GM12864 (cell line): ENCODE results near the gene SPSB4.

Experiments
- DNase-seq: peaks from one replicate; pipeline ENCODE4 v3.0.0-alpha.2; 2011; ENCODE audit warnings: low read depth
- H3K4me3 ChIP-seq: 2 replicates; pipeline ENCODE4 v1.5.1; 2011; ENCODE audit warnings: mild to moderate bottlenecking, low read depth, low read length, control low read depth
- CTCF ChIP-seq: IDR thresholded peaks from 2 replicates; pipeline ENCODE4 v1.5.1; 2011; ENCODE audit warnings: low read depth, mild to moderate bottlenecking, moderate library complexity, low read length, control low read depth, inconsistent platforms; ENCODE audit errors: missing control alignments

Gene SPSB4

GRCh38 chr3:141055136-141055535, 4.0 kb downstream of the SPSB4 start:
- H3K4me3 ChIP-seq: no peak overlapping the region
- DNase-seq: no peak
- TF ChIP-seq CTCF: no peak

GRCh38 chr3:141055536-141056445, 4.6 kb downstream of the SPSB4 start:
- H3K4me3 ChIP-seq: no peak overlapping the region
- TF ChIP-seq CTCF: no peak
- no peak for DNase-seq

DNA sequence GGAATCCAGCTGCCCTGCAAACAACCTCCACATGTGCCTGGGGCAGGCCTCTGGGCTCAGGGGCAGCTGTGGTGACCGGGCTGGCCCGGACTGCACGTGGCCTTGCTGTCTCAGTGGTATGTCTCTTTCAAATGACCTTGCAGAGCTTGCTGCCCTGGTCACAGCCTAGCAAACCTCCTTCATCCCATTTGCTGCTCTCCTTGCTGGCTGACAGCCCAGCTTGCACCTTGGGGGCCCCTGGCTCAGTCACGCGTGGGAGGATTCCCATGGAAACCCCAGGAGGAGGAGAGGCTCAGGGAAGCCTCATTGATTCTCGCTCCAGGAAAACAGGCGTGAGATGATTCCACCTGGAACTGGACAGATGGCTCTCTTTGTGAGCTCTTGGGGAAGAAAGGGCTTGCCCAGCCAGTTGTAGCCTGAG, 5.6 kb downstream of the SPSB4 start:
- no peak for TF ChIP-seq CTCF
- H3K4me3 ChIP-seq: no peak overlapping the region
- DNase-seq: no peak

DNA sequence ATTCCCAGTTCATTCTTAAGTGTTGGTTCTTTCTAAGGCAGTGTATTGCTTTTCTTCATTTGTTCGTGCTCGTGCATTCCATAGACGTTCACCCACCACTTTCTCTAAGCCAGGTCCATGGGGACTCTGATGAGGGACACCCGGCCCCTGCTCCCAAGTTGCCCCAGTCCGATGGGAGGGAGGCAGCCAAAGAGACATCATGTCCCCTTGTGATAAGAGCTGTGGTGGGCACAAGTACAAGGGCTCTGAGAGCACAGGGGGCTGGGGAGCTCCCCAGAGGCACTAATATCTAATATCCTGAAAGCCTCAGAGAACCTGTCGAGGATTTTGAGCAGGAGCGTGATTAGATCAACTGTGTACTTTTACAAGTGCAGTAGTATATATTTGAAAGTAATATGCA, 6.3 kb downstream of the SPSB4 start:
- no peak overlapping the region for H3K4me3 ChIP-seq
- TF ChIP-seq CTCF: no peak
- no peak for DNase-seq

DNA sequence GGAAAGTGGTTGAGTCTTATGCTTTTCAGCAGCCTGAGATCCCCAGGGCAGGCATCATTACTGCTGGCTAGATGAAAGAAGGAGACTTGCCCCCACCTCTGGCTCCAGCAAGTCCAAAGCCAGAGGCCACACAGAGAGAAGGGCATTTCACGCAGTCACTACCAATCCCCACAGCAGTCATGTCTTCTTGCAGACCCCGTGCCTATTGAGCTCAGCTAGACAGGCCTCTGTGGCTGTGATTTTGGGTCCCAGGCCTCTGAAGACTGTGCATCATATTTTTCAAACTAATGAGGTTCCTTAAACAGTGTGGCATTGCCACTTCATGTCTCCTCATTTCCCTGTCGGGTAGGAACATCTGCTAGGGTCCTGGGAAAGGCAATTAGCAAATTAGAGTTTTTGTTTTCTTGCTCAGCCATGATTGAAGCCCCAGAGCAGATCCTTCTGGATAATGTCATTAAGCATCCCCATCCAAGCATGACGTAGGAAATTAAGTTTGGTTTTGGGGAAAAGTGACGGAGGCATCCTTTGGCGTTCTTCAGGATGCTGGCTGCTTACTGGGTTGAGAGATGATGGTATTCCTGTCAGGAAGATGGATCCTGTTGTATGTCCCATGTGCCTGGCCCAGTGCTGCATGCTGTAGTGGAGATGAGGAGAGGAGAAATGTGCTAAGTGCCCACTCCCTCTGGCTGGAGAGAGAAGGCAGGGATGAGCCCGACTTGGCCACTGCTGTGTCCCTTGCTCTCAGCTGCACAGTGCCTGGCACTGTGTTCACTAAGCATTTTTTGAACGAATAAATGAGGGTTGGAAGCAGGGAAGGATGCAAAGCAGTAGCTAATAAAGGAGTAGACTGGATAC, 7.0 kb downstream of the SPSB4 start:
- TF ChIP-seq CTCF: no peak
- DNase-seq: no peak
- no peak overlapping the region for H3K4me3 ChIP-seq

GRCh38 chr3:141058996-141059395, 7.8 kb downstream of the SPSB4 start:
- TF ChIP-seq CTCF: no peak
- no peak for DNase-seq
- no peak overlapping the region for H3K4me3 ChIP-seq
